Measurements from ENCODE around the gene ADAM33.

GRCh38 chr20:3686421-3686820 is 4.6 kb upstream of the ADAM33 start:
- TF ChIP-seq CTCF (IDR thresholded peaks at IDR 0.05) (no peak), ZC3H11A (IDR thresholded peaks at IDR 0.05) (no peak), CHD4 (IDR thresholded peaks at IDR 0.05; ENCODE audit: borderline replicate concordance) (no peak), PBX3 (IDR thresholded peaks at IDR 0.05) (no peak), EP300 (IDR thresholded peaks at IDR 0.05) (no peak), POLR2A (IDR thresholded peaks at IDR 0.05; ENCODE audit: low read length) (no peak)

Data from A549 (cell line).